A549 (cell line): ENCODE measurements around the gene GNRH2.

ENCODE experiments used
- CEBPB ChIP-seq, 2 experiments: fragments of >200 bp in 1 of 2; sonication (Bioruptor Twin) in 1 of 2; formaldehyde crosslinking in 1 of 2; IDR thresholded peaks; 2 replicates each; pipeline ENCODE4 v1.6.1; 2012 to 2016
- FOSL2 ChIP-seq, 2 experiments: fragments of 450-650 bp in 1 of 2; fragments of >200 bp in 1 of 2; sonication (Bioruptor Twin) in 1 of 2; formaldehyde crosslinking; IDR thresholded peaks; 2 replicates each; pipeline versions ENCODE4 v1.5.0 to v1.6.1; 2016 to 2020; ENCODE audit warnings: mild to moderate bottlenecking in 1 of 2, moderate library complexity in 1 of 2
- GATA3 ChIP-seq: IDR thresholded peaks from 2 replicates; pipeline ENCODE4 v1.6.1; 2012; ENCODE audit warnings: borderline replicate concordance
- KDM5A ChIP-seq: fragments of 200-600 bp; sonication (generic); IDR thresholded peaks from 2 replicates; pipeline ENCODE4 v1.6.1; 2016; ENCODE audit warnings: antibody characterized with exemption, mild to moderate bottlenecking
- MAZ ChIP-seq: fragments of 150-350 bp; IDR thresholded peaks from 2 replicates; pipeline ENCODE4 v1.6.1; 2014; ENCODE audit warnings: antibody characterized with exemption, low read depth, low read length, borderline replicate concordance
- POLR2A ChIP-seq: IDR thresholded peaks from 2 replicates; pipeline ENCODE4 v1.6.1; 2012; ENCODE audit warnings: mild to moderate bottlenecking, low read length
- RCOR1 ChIP-seq: fragments of 150-350 bp; IDR thresholded peaks from 2 replicates; pipeline ENCODE4 v1.6.1; 2014; ENCODE audit warnings: antibody characterized with exemption, low read length, low read depth
- RNF2 ChIP-seq: fragments of 200-600 bp; sonication (generic); IDR thresholded peaks from 2 replicates; pipeline ENCODE4 v1.6.1; 2016; ENCODE audit warnings: low read depth, mild to moderate bottlenecking, antibody characterized with exemption, moderate library complexity, borderline replicate concordance
- TF ChIP-seq, protein P1 (sequence below): fragments of >200 bp; sonication (Bioruptor Twin); formaldehyde crosslinking; IDR thresholded peaks from 3 replicates; pipeline ENCODE4 v1.5.1; 2016
- TF ChIP-seq, protein P2 (sequence below): IDR thresholded peaks from 2 replicates; pipeline ENCODE4 v1.6.1; 2012
- TF ChIP-seq, protein P3 (sequence below): IDR thresholded peaks from 2 replicates; pipeline ENCODE4 v1.6.1; 2012
- TF ChIP-seq, protein P4 (sequence below): fragments of 450-650 bp; IDR thresholded peaks from 2 replicates; pipeline ENCODE4 v1.6.1; 2014; ENCODE audit warnings: antibody characterized with exemption

DNA sequence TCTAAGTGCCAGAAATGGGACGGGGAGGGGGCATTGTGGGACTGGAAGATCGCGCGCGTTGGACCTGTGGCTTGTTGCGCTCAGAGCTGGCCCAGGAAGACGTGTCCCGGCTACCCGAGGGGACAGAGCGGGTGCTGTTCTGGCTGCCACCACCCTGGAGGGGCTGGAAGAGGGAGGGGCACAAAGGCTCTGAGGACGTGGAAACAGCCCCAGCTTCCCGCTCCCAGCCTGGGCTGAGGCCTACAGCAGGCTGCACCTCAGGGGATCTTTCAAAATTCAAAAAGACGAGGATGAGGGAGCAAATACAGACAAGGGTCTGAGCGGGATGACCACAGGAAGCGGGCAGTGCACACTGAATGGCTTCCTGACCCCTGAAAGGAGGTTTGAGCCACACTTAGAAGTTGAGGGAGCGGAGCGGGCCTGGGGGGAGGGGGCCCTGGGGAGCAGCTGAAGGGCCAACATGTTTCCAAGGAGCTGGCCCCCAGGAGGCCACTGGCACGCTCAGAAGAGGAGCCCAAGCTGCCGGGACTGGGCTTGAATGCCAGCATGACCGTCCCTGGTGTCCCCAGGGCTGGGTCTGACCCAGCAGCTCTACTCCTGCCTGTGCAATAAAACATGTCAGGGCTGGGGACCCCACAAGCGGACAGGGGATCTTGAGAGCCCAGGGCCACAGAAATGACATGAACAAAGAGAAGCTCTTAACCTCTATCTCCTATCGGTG lies 29.3 kb downstream of the GNRH2 start:
- TF ChIP-seq MAZ: no peak
- TF ChIP-seq, protein P1, sequence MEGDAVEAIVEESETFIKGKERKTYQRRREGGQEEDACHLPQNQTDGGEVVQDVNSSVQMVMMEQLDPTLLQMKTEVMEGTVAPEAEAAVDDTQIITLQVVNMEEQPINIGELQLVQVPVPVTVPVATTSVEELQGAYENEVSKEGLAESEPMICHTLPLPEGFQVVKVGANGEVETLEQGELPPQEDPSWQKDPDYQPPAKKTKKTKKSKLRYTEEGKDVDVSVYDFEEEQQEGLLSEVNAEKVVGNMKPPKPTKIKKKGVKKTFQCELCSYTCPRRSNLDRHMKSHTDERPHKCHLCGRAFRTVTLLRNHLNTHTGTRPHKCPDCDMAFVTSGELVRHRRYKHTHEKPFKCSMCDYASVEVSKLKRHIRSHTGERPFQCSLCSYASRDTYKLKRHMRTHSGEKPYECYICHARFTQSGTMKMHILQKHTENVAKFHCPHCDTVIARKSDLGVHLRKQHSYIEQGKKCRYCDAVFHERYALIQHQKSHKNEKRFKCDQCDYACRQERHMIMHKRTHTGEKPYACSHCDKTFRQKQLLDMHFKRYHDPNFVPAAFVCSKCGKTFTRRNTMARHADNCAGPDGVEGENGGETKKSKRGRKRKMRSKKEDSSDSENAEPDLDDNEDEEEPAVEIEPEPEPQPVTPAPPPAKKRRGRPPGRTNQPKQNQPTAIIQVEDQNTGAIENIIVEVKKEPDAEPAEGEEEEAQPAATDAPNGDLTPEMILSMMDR: no peak
- TF ChIP-seq, protein P2, sequence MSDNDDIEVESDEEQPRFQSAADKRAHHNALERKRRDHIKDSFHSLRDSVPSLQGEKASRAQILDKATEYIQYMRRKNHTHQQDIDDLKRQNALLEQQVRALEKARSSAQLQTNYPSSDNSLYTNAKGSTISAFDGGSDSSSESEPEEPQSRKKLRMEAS: no peak
- TF ChIP-seq KDM5A: no peak
- TF ChIP-seq FOSL2 (IDR thresholded peaks at IDR 0.05): no peak
- TF ChIP-seq FOSL2 (CRISPR knock-in tag; IDR thresholded peaks at IDR 0.05): no peak
- TF ChIP-seq POLR2A: no peak
- no peak for TF ChIP-seq RNF2
- TF ChIP-seq, protein P3, sequence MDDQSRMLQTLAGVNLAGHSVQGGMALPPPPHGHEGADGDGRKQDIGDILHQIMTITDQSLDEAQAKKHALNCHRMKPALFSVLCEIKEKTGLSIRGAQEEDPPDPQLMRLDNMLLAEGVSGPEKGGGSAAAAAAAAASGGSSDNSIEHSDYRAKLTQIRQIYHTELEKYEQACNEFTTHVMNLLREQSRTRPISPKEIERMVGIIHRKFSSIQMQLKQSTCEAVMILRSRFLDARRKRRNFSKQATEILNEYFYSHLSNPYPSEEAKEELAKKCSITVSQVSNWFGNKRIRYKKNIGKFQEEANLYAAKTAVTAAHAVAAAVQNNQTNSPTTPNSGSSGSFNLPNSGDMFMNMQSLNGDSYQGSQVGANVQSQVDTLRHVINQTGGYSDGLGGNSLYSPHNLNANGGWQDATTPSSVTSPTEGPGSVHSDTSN: no peak
- no peak for TF ChIP-seq CEBPB (IDR thresholded peaks at IDR 0.05)
- TF ChIP-seq, protein P4, sequence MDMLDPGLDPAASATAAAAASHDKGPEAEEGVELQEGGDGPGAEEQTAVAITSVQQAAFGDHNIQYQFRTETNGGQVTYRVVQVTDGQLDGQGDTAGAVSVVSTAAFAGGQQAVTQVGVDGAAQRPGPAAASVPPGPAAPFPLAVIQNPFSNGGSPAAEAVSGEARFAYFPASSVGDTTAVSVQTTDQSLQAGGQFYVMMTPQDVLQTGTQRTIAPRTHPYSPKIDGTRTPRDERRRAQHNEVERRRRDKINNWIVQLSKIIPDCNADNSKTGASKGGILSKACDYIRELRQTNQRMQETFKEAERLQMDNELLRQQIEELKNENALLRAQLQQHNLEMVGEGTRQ: no peak
- no peak for TF ChIP-seq GATA3
- no peak for TF ChIP-seq RCOR1
